Panc1 (cell line): Measurements from ENCODE around the gene AEBP1. TPM values are rescaled to one million over a fixed set of nuclear protein-coding genes. Genes with fewer than 3 reads are reported as not detected.

Experiments used
- ATAC-seq: fragments of 200-7000 bp; cut with Tn5 transposase; 2 replicates; pipeline ENCODE4 v1.9.1; 2020; ENCODE audit warnings: mild to moderate bottlenecking, moderate library complexity
- BruUV-seq: library from RNA; stranded (reverse); fragments of 400-500 nt; replicated peaks from 2 replicates; lab custom pipeline; 2021; lab: Mats Ljungman, UMichigan
- CTCF ChIA-PET: fragments of 300-600 bp; sonication (Branson Sonifier 250); formaldehyde crosslinking; loops from one replicate; lab custom pipeline; 2022; ENCODE audit warnings: antibody characterized with exemption; lab: Charles Lee
- POLR2A ChIA-PET: fragments of 300-600 bp; sonication (Branson Sonifier 250); formaldehyde crosslinking; loops from one replicate; lab custom pipeline; 2022; ENCODE audit warnings: antibody characterized with exemption; lab: Charles Lee
- DNase-seq: peaks from one replicate; pipeline ENCODE4 v3.0.0-alpha.2; 2010; ENCODE audit warnings: low read depth, low spot score
- H3K27ac ChIP-seq: 2 replicates; pipeline ENCODE4 v1.5.1; 2011; ENCODE audit warnings: mild to moderate bottlenecking, low read length, inconsistent platforms
- H3K27me3 ChIP-seq: fragments of 200-500 bp; sonication (Bioruptor generic); 2 replicates; pipeline ENCODE4 v1.6.0; 2014; ENCODE audit warnings: low read length, inconsistent platforms; ENCODE audit not compliant: control insufficient read depth, insufficient read depth
- H3K36me3 ChIP-seq: fragments of 200-500 bp; sonication (Bioruptor generic); 2 replicates; pipeline ENCODE4 v1.5.1; 2014; ENCODE audit warnings: inconsistent platforms, mild to moderate bottlenecking, low read length, moderate library complexity; ENCODE audit not compliant: control insufficient read depth, insufficient read depth
- H3K4me1 ChIP-seq: 2 replicates; pipeline ENCODE4 v1.5.1; 2011; ENCODE audit warnings: inconsistent platforms, mild to moderate bottlenecking, low read length, moderate library complexity; ENCODE audit not compliant: control insufficient read depth, insufficient read depth
- H3K4me3 ChIP-seq, 2 experiments: 2 replicates each; pipeline ENCODE4 v1.5.1; 2011 to 2012; ENCODE audit warnings: low read depth in 2 of 2, low read length in 2 of 2, mild to moderate bottlenecking in 2 of 2, inconsistent platforms in 1 of 2, moderate library complexity in 1 of 2
- H3K9me3 ChIP-seq: fragments of 200-500 bp; sonication (Bioruptor generic); 2 replicates; pipeline ENCODE4 v1.5.1; 2014; ENCODE audit warnings: low read depth, mild to moderate bottlenecking, inconsistent platforms, low read length, moderate library complexity; ENCODE audit not compliant: control insufficient read depth, insufficient read depth
- POLR2AphosphoS5 ChIP-seq: IDR thresholded peaks from 2 replicates; pipeline ENCODE4 v1.6.1; 2012; ENCODE audit warnings: mild to moderate bottlenecking, low read depth, low read length, moderate library complexity
- SIN3A ChIP-seq: IDR thresholded peaks from 2 replicates; pipeline ENCODE4 v1.6.1; 2012; ENCODE audit warnings: low read depth, mild to moderate bottlenecking, low read length, moderate library complexity, borderline replicate concordance; ENCODE audit not compliant: insufficient read depth
- TCF7L2 ChIP-seq: IDR thresholded peaks from 2 replicates; pipeline ENCODE4 v1.6.1; 2011; ENCODE audit warnings: mild to moderate bottlenecking, low read depth, low read length, inconsistent platforms
- in situ Hi-C: cut with HindIII; loops from 2 replicates; pipeline ENCODE4 v1.10.0; 2016; ENCODE audit warnings: low sequenced_read_pairs, low pct_unique_long_range_greater_than_20kb
- intact Hi-C: fragments of 100-400 bp; cut with micrococcal nuclease; formaldehyde crosslinking; loops from one replicate; pipeline ENCODE4 v1.10.0; 2022; ENCODE audit not compliant: unreplicated experiment
- total RNA-seq: library from RNA; stranded (reverse); gene quantifications from one replicate; pipeline ENCODE4 v1.2.1, GENCODE V29; 2021; ENCODE audit not compliant: unreplicated experiment
- TF ChIP-seq, protein P1 (sequence below), 2 experiments: IDR thresholded peaks; 2 replicates each; pipeline ENCODE4 v1.6.1; 2011 to 2012; ENCODE audit warnings: low read depth in 2 of 2, control low read depth in 1 of 2, low read length in 1 of 2, mild to moderate bottlenecking in 1 of 2, moderate library complexity in 1 of 2; ENCODE audit not compliant: insufficient read depth in 1 of 2
- TF ChIP-seq, protein P2 (sequence below): fragments of 450-650 bp; IDR thresholded peaks from 2 replicates; pipeline ENCODE4 v1.5.1; 2017; ENCODE audit warnings: mild to moderate bottlenecking

Gene AEBP1
- total RNA-seq, 1 experiment from 2014 or later, result 0.62 TPM

DNA sequence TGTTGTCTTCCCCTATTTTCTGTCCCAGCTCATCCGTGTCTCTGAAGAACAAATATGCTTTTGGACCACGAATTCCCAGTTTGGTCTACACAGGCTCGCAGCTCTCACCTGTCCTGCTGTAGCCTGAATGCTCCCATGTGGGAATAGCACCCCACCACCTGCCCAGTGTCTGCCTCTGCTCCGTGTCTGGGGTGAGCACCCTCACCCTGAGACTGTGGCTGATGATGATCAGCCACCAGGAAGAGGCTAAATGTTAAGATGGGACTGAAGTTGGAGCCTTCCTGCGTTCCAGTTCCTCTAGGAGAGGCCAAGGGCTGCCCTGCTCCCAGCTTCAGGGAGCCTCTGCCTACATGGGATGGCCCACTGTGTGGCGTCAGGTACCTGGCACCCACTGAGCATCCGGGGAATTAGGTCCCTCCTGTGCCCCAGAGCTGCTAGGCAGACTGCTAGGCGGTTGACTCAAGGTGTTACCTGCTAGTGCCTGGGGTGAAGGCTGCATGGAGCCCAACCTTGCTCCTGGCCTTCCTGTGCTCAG, 42.4 kb upstream of the AEBP1 start:
- H3K4me1 ChIP-seq, result peaks cover 11% of the 10 kb centered on the region
- intact Hi-C loops, result no loop called here
- no peak overlapping the region for H3K27ac ChIP-seq
- H3K27me3 ChIP-seq, result no peaks in the 10 kb centered on the region
- DNase-seq, result no peak
- ChIA-PET CTCF (no interaction called here), POLR2A (no interaction called here)
- ATAC-seq, result no peak
- in situ Hi-C loops, result no loop called here
- no TSS peak for BruUV-seq
- peaks cover 7% of the 10 kb centered on the region; the same call in 1 of the 2 replicates for H3K36me3 ChIP-seq
- H3K4me3 ChIP-seq, result no peak overlapping the region
- H3K9me3 ChIP-seq, result no peaks in the 10 kb centered on the region
- TF ChIP-seq, protein P1, sequence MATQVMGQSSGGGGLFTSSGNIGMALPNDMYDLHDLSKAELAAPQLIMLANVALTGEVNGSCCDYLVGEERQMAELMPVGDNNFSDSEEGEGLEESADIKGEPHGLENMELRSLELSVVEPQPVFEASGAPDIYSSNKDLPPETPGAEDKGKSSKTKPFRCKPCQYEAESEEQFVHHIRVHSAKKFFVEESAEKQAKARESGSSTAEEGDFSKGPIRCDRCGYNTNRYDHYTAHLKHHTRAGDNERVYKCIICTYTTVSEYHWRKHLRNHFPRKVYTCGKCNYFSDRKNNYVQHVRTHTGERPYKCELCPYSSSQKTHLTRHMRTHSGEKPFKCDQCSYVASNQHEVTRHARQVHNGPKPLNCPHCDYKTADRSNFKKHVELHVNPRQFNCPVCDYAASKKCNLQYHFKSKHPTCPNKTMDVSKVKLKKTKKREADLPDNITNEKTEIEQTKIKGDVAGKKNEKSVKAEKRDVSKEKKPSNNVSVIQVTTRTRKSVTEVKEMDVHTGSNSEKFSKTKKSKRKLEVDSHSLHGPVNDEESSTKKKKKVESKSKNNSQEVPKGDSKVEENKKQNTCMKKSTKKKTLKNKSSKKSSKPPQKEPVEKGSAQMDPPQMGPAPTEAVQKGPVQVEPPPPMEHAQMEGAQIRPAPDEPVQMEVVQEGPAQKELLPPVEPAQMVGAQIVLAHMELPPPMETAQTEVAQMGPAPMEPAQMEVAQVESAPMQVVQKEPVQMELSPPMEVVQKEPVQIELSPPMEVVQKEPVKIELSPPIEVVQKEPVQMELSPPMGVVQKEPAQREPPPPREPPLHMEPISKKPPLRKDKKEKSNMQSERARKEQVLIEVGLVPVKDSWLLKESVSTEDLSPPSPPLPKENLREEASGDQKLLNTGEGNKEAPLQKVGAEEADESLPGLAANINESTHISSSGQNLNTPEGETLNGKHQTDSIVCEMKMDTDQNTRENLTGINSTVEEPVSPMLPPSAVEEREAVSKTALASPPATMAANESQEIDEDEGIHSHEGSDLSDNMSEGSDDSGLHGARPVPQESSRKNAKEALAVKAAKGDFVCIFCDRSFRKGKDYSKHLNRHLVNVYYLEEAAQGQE (IDR thresholded peaks at IDR 0.05; ENCODE audit: insufficient read depth in 1 of 2, low read depth in 2 of 2, low read length in 1 of 2), result no peak
- no peak for TF ChIP-seq SIN3A
- no peak for TF ChIP-seq TCF7L2
- no peak for TF ChIP-seq POLR2AphosphoS5
- TF ChIP-seq, protein P2, sequence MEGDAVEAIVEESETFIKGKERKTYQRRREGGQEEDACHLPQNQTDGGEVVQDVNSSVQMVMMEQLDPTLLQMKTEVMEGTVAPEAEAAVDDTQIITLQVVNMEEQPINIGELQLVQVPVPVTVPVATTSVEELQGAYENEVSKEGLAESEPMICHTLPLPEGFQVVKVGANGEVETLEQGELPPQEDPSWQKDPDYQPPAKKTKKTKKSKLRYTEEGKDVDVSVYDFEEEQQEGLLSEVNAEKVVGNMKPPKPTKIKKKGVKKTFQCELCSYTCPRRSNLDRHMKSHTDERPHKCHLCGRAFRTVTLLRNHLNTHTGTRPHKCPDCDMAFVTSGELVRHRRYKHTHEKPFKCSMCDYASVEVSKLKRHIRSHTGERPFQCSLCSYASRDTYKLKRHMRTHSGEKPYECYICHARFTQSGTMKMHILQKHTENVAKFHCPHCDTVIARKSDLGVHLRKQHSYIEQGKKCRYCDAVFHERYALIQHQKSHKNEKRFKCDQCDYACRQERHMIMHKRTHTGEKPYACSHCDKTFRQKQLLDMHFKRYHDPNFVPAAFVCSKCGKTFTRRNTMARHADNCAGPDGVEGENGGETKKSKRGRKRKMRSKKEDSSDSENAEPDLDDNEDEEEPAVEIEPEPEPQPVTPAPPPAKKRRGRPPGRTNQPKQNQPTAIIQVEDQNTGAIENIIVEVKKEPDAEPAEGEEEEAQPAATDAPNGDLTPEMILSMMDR, result no peak

DNA sequence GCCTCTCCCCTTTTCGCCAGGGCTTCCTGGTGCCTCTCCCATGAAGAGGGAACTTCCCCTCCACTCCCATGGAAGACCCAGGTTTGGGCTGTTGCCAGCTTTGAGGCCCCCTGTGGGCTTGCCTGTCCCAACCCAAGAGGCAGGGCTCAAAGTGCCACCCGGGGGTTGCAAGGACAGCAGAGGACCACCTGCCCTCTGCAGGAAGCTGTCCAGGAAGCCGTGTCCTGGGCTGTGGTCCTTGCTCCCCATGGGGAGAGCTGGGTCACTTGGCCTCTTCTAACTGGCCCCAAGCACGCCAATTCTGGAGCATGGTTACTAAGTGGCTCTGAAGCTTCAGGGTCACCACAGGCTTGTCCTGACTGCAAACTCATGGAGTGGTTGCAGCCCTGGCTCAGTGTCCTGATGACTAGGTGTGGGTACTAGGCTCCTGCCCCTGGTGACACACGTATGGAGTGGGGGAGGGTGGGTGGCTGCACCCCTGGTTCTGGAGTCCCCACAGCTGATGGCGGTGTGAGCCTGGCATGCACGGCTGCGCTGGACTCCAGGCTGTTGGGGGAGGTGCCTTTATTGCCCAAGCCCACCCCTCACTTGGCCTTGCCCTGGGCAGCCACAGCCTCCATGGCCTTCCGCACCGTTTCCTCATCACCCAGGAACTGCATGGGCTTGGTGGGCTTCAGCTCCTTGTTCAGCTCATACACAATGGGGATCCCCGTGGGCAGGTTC, 41.8 kb upstream of the AEBP1 start:
- CTCF ChIA-PET, result no interaction called here
- H3K36me3 ChIP-seq, result 0 out of 2 replicates have a peak, but pooled peaks cover 5% of the 10 kb centered on the region
- no TSS peak for BruUV-seq

More for the DNA sequence above, 41.8 kb upstream of the AEBP1 start:
- ATAC-seq, result no peak
- POLR2A ChIA-PET, result no interaction called here
- intact Hi-C loops (no loop called here), in situ Hi-C loops (no loop called here)
- no peak overlapping the region for H3K27ac ChIP-seq
- H3K9me3 ChIP-seq, result no peaks in the 10 kb centered on the region
- TF ChIP-seq, protein P2, result no peak
- TF ChIP-seq SIN3A, result no peak
- TF ChIP-seq POLR2AphosphoS5, result no peak
- TF ChIP-seq, protein P1 (IDR thresholded peaks at IDR 0.05; ENCODE audit: insufficient read depth in 1 of 2, low read depth in 2 of 2, low read length in 1 of 2), result no peak
- TF ChIP-seq TCF7L2, result no peak
- DNase-seq, result no peak
- no peaks in the 10 kb centered on the region for H3K27me3 ChIP-seq
- H3K4me3 ChIP-seq, result no peak overlapping the region
- peaks cover 11% of the 10 kb centered on the region for H3K4me1 ChIP-seq
